ENCODE measurements around the gene ZBTB2. TPM values are rescaled to one million over a fixed set of nuclear protein-coding genes. Genes with fewer than 3 reads are reported as not detected.
"Not testable (repeated sequence)": the region's sequence is repeated elsewhere in the genome, so short reads cannot be mapped to it uniquely, and the experiment has no call there.

Gene ZBTB2
- total RNA-seq, 1 donor from 2014 or later = 4.5 TPM

DNA sequence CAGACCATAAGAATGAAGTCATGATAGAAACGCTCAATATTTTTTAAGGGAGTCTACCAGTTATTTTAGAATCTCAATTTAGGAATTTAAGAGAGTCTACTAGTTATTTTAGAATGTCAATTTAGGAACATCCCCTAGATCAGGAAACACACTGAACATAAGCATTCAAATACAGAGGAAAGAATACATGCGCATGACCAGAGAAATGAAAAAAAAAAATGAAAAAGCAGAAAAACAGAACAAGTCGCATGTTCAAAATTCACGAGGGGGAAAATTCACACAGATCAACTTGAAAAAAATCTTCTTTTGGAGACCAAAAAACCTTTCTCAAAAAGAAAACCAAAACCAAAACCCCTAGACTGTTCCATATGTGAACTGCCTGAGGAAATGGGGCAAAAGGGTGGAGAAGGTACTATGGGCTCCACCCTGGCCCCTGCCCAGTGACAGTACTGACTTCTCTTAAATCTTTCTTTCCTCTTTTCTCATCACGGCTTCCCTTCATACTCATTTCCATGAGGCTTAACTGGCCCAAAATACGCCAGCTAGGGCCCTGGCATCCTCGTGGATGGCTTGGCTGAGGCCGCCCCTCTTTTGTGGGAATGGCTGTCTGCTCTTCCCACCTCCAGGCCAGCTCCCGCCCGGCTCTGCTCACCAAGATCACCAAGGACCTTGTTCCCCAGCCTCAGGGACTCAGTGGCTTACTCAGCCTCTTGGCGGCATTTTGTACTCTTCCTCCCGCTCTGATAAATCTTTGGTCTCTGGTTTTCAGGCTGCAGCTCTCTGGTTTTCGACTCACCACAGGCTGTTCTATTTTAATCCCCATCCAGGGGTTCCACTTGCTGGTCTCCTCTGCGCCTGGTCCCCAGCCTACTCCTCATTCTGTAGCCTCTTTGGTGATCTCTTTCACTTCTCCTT lies 11.2 kb downstream of the ZBTB2 start:
- ATAC-seq (peak; percentile 62), DNase-seq (ENCODE audit: missing footprints) (no peak)
- intact Hi-C loops (cut with DNase I) = no loop called here

GRCh38 chr6:151377095-151377494 lies 14.3 kb downstream of the ZBTB2 start:
- intact Hi-C loops (cut with DNase I) = no loop called here
- ATAC-seq (no peak), DNase-seq (ENCODE audit: missing footprints) (no peak)

- no peak for DNase-seq (ENCODE audit: missing footprints)
- no peak for ATAC-seq
- intact Hi-C loops (cut with DNase I) = no loop called here
Observed at GRCh38 chr6:151376440-151376839, 14.9 kb downstream of the ZBTB2 start.

DNA sequence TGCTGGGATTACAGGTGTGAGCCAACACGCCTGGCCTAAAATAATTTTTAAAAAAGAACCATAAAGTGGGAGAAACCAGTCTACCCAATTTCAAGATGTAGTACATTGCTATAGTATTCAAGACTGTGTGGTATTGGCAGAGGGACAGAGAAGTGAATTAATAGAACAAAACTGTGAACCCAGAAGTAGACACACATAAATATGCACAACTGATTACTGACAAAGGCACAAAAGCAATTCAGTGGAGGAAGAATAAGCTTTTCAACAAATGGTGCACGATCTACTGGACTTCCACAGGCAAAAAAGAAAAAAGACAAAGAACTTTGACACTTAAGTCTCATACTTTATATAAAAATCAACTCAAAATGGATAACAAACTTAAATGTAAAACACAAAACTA lies 15.5 kb downstream of the ZBTB2 start:
- intact Hi-C loops (cut with DNase I) = no loop called here
- no peak for DNase-seq (ENCODE audit: missing footprints)
- no peak for ATAC-seq

GRCh38 chr6:151374036-151374683 lies 17.2 kb downstream of the ZBTB2 start:
- intact Hi-C loops (cut with DNase I) = no loop called here
- ATAC-seq (peak; percentile 29), DNase-seq (ENCODE audit: missing footprints) (no peak)

DNA sequence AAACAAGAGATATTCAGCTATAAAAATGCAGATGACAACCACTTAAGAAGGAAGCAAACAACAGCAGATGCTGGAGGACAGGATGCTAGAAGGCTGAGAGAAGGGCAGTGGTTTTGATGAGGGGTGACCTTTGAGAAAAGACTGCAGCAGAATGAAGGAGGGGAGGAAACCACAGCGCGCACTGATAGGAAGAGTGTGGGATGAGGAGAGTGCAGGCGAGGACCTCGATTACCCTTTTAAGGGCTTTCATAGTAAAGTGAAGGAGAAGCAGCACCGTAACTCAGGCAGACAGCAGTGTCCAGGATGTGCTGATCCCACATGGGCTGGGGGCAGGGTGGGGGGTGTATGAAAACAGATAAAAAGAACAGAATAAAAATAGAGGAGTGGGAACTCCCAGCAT lies 19.2 kb downstream of the ZBTB2 start:
- no peak for DNase-seq (ENCODE audit: missing footprints)
- intact Hi-C loops (cut with DNase I) = no loop called here
- ATAC-seq = no peak

DNA sequence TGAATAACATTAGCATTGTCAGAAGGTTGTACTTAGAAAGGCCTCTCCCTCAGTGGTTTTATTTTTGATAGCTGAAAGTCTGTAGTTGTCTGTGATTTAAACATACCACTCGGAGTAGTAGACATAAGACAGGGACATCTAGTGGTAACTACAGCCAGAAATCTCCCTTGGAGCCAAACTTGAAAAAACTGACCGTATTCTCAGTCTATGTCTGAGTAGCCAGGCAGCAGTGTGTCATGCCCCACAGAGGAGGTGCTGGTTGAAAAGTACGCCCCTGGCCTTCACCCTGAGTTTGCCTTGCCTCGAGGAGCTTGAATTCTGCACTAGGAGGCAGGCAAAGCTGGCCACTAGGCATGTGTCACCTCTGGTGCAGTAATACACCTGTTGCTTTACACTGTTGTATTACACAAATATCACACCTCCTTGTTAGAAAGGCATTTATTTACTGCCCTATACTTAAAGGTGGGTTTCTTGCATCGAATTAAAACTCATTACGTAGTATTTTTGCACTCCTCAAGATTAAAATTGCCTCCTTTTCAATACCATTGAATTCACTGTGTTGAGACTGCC lies 20.8 kb downstream of the ZBTB2 start:
- intact Hi-C loops (cut with DNase I) = no loop called here
- DNase-seq (ENCODE audit: missing footprints) (no peak), ATAC-seq (no peak)

GRCh38 chr6:151365233-151365632 lies 26.1 kb downstream of the ZBTB2 start:
- ATAC-seq (no peak), DNase-seq (ENCODE audit: missing footprints) (no peak)
- intact Hi-C loops (cut with DNase I) = no loop called here

- DNase-seq (ENCODE audit: missing footprints) (no peak), ATAC-seq (no peak)
- intact Hi-C loops (cut with DNase I) = no loop called here
Observed at GRCh38 chr6:151359486-151359885, 31.9 kb downstream of the ZBTB2 start.

- ATAC-seq (no peak), DNase-seq (ENCODE audit: missing footprints) (no peak)
- intact Hi-C loops (cut with DNase I) = no loop called here
Observed at GRCh38 chr6:151358475-151358874, 32.9 kb downstream of the ZBTB2 start.

DNA sequence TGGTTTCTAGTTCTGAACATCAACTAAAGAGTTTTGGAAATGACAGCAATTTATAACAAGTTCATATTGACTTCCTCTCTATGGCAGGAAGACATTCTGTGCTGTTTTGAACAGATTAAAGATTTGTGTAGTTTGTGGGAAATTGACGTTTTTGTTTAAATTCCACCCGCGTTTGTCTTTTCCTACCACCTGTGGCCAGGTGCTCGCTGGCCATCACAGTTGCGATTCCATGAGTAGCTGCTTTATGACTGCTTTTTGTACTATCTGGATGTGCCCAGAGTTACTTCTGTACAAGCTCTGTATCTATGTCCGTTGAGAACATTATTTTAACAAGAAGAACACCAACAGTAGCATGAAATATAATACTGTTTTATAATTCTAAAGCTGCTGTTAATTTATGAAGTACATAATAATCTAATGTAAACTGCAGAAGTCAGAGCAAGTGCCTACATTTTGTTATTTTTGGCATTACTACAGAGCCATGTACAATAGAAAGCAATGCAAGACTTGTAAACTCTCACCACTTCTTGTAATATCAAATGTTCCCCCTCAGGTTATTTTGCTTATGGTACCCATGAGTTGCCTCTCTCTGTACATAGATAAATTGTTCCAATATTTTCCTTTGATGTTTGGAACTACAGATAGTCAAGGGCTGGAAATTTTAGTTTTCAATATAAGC lies 33.5 kb downstream of the ZBTB2 start:
- DNase-seq (ENCODE audit: missing footprints) = no peak
- intact Hi-C loops (cut with DNase I) = no loop called here
- ATAC-seq = no peak

GRCh38 chr6:151356983-151357382 lies 34.4 kb downstream of the ZBTB2 start:
- ATAC-seq; DNase-seq (ENCODE audit: missing footprints); intact Hi-C loops (cut with DNase I): not testable (repeated sequence)

DNA sequence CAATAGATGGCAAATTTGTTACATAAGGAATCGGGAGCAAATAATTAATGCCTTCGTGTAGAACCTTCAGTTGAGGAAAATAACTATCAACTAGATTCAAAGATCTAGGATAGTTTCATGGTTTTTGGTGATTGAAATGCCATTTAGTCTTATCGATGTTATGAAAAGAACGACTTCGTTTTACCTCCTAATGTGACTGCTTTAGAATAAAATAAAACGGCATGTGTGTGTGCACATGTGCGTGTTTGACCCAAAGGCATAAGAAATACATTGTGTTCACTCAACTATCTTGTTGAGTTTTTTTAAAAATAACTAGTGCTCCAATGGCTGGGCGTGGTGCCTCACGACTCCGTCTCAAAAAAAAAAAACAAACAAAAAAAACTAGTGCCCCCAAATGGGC lies 37.6 kb downstream of the ZBTB2 start:
- intact Hi-C loops (cut with DNase I) = no loop called here
- DNase-seq (ENCODE audit: missing footprints) (no peak), ATAC-seq (no peak)

GRCh38 chr6:151352410-151353396 lies 38.7 kb downstream of the ZBTB2 start:
- intact Hi-C loops (cut with DNase I) = no loop called here
- ATAC-seq (no peak), DNase-seq (ENCODE audit: missing footprints) (no peak)

DNA sequence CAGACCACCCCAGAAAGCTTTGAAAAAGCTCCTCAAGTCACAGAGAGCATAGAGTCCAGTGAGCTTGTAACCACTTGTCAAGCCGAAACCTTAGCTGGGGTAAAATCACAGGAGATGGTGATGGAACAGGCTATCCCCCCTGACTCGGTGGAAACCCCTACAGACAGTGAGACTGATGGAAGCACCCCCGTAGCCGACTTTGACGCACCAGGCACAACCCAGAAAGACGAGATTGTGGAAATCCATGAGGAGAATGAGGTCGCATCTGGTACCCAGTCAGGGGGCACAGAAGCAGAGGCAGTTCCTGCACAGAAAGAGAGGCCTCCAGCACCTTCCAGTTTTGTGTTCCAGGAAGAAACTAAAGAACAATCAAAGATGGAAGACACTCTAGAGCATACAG lies 39.6 kb downstream of the ZBTB2 start:
- no peak for ATAC-seq
- intact Hi-C loops (cut with DNase I) = no loop called here
- no peak for DNase-seq (ENCODE audit: missing footprints)

- DNase-seq (ENCODE audit: missing footprints) (no peak), ATAC-seq (no peak)
- intact Hi-C loops (cut with DNase I) = no loop called here
Observed at GRCh38 chr6:151351146-151351700, 40.1 kb downstream of the ZBTB2 start.

DNA sequence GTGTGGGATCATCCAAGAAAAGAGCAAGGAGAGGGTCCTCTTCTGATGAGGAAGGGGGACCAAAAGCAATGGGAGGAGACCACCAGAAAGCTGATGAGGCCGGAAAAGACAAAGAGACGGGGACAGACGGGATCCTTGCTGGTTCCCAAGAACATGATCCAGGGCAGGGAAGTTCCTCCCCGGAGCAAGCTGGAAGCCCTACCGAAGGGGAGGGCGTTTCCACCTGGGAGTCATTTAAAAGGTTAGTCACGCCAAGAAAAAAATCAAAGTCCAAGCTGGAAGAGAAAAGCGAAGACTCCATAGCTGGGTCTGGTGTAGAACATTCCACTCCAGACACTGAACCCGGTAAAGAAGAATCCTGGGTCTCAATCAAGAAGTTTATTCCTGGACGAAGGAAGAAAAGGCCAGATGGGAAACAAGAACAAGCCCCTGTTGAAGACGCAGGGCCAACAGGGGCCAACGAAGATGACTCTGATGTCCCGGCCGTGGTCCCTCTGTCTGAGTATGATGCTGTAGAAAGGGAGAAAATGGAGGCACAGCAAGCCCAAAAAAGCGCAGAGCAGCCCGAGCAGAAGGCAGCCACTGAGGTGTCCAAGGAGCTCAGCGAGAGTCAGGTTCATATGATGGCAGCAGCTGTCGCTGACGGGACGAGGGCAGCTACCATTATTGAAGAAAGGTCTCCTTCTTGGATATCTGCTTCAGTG lies 40.8 kb downstream of the ZBTB2 start:
- intact Hi-C loops (cut with DNase I) = no loop called here
- no peak for DNase-seq (ENCODE audit: missing footprints)
- no peak for ATAC-seq

Data from Right ventricle myocardium inferior (tissue), 1 donor.